Activated CD8-positive, alpha-beta memory T cell treated with anti-CD3 and anti-CD28 coated beads for 4 hours (primary cell): ENCODE results near the gene PDZK1IP1.
"Not testable (repeated sequence)": the region's sequence is repeated elsewhere in the genome, so short reads cannot be mapped to it uniquely, and the experiment has no call there.

Experiments used
- DNase-seq, 2 donors: peaks; one replicate each; pipeline ENCODE4 v3.0.0-alpha.2; 2020; ENCODE audit warnings: low read depth in 2 of 2

PDZK1IP1 gene

DNA sequence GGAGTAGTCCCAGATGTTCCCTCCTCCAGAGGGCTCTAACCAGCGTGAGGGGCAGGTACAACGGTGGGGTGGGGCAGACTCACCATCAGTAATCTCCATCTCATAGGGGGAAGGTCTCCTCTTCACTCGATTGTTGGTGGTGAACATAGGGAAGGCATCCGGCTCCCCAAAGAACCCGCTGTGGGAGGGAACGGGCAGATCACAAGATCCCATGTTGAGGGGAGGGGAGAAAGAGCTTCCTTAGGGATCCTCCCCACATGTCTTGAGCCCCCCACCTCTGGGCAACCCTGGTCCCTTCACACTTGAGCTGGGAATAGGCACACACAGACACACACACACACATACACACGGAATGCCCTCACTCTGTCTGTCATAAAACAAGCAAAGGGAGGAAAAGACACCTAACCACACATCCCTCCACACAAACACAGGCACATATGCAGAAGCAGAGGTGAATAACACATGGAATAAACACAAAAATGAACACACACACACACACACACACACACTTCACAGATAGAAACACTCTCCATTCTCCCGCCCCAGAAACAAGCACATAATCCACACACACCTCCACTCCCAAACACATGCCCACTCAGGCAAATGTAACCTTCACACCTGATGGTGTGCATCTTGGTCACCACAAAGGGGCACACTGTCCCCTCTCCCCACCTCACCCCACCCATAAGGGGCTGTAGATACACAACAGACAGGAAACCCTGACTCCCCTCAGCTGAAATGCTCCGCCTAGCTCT is 34.3 kb upstream of the PDZK1IP1 start:
- no peak for DNase-seq

DNA sequence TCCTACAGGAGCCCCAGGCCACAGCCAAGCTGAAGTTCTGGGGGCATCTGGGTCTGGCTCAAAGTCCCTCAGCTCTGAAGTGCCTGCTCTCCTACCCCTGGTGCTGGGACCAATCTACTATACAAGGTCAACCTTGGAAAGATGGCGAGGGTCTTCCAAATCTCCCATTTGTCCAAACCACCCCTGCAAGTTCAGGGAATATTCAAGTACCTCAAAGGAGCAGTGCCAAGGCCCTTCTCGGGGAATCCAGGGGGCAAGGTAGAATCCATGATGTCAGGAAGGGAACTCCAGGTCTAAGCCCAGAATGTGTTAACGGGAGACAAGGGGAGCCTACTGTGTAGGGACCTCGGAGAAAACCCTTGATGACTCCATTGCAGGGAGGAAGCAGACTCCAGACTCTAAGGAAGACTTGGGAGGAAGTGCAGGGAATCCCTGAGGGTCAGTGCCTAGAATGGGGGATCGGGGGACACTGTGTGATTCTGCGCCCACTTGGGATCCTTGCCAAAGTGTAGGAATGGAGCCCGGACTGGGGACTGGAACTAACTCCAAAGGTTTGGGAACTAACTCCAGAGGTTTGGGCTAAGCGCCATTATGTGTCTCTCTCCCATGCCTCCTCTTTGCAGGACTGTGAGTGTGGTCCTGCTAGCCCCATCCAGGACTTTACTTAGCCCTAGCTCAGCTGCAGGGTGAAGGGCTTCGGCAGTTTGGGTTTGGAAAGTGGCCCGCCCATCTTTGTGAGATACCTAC is 33.5 kb upstream of the PDZK1IP1 start:
- no peak for DNase-seq

DNA sequence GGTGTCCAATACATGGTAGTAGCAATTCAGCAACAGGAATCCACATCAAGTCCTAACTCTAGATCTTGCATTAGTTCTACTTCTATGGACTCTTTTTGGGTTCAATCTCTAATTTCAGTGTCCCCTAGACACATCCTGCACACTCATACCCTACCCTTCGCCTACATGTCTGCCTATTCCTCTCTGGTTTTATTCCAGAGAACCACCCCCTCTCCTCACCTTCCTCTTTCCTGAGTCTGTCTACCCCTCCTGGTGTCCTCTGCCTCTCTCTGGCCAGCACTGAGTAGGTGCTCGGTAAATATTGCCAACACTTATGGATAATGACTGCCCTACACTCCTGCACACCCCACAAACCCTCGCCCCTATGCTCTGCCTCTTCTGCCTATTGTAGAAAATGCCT is 32.6 kb upstream of the PDZK1IP1 start:
- DNase-seq, result no peak

DNA sequence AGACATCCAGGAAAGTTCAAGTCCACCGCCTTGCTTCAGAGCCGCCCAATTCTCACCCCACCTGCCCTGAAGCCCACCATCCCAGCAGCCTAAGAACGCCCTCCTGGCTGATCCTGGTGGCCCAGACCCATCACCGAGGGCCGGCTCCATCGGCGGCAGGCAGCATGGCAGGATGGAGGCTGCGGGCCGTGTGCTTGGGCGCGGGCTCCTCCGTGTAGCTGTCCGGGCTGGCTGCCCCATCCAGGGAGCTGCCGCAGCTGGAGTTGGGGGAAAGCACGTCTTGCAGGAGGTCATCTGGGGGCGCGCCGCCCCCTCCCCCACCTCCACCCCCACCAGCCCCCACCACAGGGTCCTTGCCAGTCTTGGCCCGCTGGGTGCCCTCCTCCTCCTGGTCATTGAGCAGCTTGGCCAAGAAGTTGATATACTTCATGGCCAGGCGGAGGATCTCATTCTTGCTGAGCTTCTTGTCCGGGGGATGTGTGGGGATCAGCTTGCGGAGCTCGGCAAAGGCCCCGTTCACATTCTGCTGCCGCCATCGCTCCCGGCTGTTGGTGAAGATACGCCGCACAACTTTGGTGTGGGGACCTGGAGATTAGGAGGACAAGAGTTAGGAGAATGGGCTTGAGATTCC is 29.9 kb upstream of the PDZK1IP1 start:
- DNase-seq, result no peak

DNA sequence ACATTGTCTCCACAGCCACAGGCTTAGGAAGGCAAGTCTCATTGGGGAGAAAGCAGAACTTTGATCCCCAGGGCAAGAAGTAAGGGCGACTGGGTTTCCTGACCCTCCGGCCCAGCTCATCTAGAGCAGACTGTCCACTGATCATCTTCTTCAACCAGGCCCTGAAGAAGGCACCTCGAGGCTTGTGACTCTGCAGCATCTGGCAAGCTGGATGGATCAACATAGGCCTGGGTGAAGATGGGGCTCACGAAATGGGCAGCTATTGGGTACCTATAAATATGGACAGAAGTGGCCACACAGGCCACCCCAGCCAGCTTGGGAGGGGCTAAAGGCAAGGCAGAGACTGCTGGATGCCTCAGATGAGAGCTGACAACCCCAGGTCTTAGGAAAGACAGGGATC is 29.2 kb upstream of the PDZK1IP1 start:
- DNase-seq, result no peak

DNA sequence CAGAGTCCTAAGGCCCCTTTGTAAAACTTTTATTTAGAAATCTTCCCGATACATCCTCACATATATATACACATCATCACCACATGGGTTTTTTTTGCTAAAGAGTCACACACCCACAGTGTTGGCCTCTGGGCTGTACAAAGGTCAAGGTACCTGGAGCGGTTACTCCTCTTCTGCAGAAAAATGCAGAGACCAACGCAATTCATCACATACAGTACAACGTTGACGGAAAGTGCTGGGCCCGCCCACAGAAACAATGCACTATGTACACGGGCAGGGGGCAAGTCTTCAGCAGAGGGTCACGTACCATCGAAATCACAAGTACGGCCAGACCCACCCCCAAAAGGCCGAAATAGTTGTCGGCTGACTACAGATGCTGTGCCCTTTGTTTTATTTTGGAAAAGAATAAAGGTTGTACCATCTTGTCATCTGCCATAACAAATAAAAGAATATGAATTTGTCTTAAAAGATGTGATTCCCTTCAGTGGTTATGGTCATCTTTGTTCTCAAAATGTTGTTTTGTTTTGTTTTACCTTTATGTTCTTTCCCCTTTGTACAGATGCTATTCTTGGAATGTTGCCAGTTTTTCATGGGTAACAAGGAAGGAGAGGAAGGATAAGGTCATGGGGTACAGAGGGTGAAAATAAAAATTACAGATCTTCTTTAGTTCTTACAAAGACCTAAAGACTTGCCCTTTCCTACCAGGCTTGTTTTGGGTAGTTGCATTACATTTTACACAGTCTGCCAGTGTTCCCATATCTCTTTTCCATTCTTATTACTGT is 26.6 kb upstream of the PDZK1IP1 start:
- no peak for DNase-seq

DNA sequence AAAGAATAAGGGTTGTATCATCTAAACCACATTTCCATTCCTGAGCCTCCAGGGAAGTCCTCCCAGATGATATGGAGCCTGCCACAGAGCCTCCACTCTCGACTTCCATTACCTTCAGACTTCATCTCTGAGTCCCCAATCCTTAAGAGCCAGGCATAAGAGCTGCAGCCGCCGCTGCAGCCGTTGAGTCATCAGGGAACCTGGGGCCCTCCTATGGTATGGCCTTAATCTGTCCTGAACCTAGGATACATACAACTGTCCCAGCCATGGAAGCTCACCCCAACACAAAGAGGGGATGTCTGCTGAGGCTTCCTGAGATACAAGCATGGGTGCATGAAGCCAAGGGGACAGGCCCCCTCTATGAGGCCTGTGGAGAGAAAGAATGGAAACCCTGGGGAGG is 25.9 kb upstream of the PDZK1IP1 start:
- no peak for DNase-seq

DNA sequence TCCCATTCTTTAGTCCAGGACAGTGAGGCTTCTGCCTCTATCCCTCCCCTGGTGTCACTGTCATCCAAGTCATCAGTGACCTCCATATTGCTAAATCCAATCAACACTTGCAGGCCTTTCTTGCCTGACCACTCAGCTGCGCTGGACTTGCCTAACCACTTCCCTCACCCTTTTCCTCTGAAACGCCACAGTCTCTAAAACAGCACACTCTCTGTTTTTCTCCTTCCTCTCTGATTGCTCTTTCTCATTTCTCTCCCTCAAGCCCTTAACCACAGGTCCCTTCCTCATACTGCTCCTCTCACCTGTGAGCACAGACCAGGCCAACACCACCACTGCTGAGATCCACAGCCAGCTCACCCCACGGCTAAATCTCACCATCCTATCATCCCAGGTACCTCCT is 24.7 kb upstream of the PDZK1IP1 start:
- no peak for DNase-seq

DNA sequence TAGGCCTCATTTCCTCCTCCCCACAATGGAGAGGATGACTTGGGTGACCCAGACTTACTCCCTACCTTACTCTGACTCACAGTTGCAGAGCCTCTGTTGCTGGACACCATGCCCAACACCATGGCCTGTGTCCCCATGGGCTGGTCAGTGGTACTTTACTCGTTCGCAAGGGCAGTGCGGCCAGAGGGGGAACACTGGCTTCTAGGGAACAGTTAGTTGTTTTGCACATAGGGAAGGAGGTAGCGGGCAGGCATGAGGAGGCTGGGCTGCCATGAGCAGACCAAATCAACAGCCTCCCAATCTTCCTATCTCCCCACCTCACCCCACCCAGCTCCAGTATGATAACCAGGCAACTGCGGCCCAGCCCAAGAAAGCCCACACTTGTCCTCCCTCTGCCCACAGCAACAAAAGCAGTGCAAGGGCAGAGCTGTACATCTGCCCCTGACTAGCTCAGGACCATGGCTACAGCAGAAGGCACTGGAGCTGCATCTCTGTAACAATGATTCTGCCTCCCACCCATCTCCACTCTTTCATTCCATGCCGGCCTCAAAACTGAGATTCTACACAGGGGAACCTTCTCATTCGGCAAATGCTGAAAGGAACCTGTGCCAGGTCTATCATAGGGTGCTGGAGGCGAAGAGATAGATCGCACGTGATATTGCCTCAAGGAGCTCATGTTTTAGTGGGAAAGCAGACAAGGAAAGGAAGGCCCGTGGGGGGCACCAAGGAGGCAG is 23.6 kb upstream of the PDZK1IP1 start:
- DNase-seq, result no peak

DNA sequence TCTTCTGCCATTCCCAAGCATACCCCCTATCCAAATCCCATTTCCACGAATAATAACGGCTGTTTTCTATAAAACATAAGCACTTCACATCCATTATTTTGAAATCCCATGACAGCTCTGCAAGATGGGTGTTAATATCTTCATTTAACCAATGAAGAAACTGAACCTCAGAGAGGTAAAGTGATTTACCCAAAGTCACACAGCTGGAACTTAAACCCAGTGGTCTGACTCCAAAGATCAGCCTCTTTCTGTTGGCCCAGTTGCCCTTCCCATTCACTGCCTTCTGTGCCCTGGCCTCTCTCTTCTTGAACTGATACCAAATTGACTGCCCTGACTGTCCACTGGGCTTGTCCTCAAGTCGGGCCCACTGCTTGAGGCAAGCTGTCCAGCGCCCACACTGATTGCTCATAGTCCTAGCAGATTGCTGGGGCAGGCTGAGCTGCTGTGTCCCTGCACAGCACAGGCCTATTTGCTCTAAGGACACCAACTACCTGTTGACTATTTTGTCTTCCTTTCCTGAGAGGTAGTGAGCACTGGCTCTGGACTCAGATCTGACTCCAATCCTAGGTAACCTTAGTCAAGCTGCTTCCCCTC is 22.9 kb upstream of the PDZK1IP1 start:
- DNase-seq, result no peak

DNA sequence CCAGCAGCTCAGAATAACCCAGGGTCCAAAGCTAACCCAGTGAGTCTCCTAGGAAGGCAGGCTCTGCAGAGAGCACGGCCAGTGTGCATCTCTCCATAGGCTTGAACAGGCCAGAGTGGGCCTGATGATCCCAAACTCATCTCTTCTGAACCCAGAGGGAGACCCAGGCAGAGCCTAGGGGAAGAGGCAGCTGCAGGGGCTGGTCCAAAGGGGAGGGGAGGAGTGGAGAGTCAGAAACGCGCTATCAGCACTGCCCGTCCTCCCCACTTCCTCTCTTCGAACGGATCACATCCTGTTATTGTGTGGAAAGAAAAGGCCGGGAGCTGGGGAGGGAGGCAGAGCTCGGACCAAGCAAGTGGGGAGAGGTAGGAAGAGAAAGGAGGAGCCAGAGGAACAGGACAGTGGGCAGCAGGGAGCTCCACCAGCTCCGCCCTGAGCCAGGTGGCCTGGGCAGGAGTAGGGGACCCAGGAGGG is 22.0 kb upstream of the PDZK1IP1 start:
- DNase-seq, result no peak

DNA sequence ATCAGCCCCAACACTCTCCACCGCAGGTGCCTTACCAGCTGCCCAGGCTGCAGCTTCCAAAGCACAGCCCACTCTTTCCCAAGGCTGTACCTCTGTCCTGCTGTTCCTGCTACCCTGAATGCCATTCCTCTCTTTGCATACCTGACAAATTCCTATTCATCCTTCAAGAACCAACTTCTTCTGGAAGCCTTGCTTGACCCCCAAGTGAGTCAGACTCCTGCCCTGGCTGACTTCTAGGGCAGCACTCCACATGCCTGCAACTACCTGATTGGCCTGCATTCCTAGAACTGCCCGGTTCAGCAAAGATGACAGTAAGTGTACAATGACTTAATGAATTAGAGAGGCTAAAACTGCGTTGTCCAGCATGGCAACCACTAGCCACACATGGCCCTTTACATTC is 20.8 kb upstream of the PDZK1IP1 start:
- no peak for DNase-seq

DNA sequence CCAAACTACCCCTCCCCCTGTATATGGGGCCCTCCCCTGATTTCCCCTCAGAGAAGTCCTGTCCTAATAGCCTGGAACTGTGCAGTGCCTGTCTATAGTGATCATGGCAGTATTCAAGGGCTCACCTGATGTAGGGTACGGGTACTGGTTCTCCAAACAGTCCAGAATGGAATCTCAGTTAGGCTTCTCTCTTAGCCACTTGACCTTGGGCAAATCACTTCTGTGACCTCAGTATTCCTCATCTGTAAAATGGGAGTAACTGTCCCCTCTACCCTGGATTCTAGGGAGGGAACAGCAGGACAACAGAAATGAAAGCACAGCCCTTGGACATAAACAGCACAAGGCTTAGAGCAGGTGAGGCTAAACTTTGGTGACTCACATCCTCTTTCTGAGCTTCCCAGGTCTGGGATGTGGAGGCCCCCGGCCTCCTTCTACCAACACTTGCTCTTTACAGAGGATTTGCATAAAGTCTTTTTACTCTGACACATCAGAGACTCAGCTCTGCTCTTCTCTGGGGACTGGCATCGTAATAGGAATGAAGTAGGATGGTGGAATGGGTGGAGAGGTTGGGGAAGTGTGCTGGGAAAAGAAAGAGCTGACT is 20.0 kb upstream of the PDZK1IP1 start:
- DNase-seq, result no peak

DNA sequence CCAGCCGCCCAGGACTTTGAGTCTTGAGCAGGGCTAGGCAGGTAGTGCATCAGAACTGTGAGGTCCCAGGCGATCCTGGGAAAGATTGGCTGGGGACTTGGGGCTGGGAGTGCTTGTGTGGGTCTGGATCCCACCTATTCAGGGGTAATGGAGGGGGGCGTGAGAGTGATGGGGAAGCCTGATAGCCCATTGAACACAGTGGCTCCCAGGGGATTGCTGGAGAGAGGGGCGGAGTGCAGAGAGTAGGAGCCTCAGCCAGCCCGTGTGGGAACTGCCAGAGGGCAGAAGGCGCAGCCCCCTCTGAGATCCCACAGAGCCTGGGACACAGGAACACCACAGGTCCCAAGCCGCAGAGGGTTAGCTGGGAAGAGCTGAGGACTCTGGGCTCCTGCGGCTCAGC is 19.3 kb upstream of the PDZK1IP1 start:
- no peak for DNase-seq

DNA sequence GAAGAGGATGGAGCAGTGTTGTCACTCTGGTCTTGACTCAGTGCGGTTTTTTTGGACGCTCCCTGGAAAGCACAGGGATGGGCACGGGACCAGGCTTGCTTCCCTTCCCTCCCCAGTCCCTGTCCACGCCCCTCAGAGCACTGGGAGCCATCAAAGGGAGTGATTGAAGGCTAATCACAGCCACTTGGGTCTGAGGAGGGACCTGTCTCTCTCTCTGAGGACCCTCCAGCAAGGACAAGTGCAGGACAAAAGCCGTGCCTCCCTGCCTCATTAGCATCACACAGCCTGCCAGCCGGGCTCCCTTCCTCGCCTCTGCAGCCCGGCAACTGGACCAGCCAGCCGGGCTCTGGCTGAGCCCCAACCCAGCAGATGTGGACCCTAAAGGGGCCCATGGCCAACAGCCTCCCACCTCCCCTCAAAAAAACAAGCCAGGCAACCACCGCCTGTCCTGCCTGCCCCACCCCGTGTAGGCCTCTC is 18.6 kb upstream of the PDZK1IP1 start:
- no peak for DNase-seq

DNA sequence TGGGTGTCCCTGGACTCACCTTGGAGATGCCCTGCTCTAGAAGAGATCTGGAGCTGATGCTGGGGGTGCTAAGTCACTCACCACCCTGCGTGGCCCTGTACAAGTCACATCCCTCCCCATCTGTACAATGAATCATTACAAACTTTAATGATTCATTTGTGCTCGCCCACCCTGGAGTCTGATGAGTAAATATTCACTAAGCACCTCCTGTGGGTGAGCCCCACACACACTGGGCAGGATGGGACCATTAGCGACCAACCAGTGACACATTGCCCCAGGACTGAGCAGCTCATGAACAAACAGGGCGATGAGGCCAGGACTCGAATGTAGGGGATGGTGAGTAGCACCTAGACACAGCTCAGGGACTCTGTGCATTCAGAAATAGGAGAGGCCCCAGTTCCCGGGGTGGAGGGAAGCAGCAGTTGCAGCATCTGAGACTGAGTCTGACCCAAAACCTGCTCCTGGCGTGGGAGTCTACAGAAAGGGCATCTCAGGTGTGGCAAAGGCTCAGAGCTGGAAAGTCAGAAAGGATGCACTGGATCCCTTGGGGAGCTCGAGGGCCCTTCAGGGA is 18.1 kb upstream of the PDZK1IP1 start:
- DNase-seq, result no peak

DNA sequence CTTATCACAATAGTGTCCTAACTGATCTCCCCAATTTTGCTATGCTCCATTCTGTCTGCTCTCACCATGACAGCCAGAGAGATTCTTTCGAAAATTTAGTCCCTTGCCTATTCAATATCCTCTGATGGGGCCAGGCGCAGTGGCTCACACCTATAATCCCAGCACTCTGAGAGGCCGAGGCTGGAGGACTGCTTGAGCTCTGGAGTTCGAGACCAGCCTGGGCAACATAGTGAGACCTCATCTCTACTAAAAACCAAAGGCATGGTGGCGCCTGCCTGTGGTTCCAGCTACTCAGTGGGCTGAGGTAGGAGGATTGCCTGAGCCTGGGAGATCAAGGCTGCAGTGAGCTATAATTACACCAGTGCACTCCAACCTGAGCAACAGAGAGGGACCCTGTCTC is 16.1 kb upstream of the PDZK1IP1 start:
- DNase-seq, result no peak

DNA sequence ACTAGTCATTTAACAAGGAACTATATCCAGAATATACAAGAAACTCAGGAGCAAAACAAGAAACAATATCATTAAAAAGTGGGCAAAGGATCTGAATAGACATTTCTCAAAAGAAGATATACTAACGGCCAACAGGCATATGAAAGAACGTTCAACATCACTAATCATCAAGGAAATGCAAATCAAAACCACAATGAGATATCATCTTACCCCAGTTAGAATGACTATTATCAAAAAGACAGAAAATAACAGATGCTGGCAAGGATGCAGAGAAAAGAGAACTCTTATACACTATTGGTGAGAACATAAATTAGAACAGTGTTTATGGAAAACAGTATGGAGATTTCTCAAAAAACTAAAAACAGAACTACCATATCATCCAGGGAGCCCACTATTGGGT is 13.7 kb upstream of the PDZK1IP1 start:
- DNase-seq, result not testable (repeated sequence)

DNA sequence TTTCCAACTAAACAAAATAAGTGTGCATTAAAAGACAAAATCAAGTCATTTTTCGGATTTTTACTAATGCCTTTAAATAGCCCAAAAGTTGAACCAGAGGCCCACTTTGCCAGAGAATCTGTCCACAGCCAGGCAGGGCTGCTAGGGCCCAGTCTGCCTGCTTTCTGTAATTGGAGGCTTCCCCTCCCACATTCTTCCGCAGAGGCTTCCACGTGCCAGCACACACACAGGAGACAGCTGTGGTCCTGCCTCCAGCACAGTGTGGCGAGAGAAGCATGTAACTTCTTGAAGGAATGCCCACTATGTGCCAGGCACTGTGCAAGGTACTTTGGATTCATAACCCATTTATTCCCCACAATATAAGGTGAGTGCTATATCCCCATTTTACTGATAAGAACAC is 11.3 kb upstream of the PDZK1IP1 start:
- DNase-seq, result no peak

DNA sequence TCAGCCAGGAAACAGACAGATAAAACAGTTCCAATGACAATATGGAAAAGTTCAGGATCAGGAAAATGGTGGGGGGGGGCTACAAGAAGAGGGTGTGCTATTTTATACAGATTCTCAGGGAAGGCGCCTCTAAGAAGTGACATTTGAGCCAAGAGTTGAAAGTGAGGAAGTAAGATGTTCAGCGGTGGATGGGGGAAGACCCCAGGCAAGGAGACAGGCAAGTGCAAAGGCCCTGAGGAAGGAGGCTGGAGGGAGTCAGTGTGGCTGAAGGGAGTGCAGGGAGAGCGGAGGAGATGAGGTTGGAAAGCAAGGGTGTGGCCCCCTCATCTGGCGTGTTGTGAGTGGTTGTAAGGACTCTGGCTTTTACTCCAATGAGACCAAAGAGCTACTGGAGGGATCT is 8.4 kb upstream of the PDZK1IP1 start:
- DNase-seq, result no peak
